Gastrocnemius medialis (tissue), 4 donors: Measurements from ENCODE around the gene TSPAN9.

Experiments used
- POLR2A ChIP-seq, 2 donors: fragments of 450-650 bp; IDR thresholded peaks; one replicate each; pipeline ENCODE4 v1.6.1; 2017; ENCODE audit warnings: antibody characterized with exemption in 2 of 2, mild to moderate bottlenecking in 2 of 2, moderate library complexity in 2 of 2
- TF ChIP-seq, protein P1 (sequence below), 5 experiments: fragments of 450-650 bp in 3 of 5; fragments of 200-600 bp in 2 of 5; sonication (generic) in 2 of 5; IDR thresholded peaks in 4 of 5; conservative IDR thresholded peaks in 1 of 5; 1 replicate in 4 of 5; 2 replicates in 1 of 5; pipeline ENCODE4 v1.5.1; 2016 to 2019; ENCODE audit warnings: antibody characterized with exemption in 5 of 5, mild to moderate bottlenecking in 3 of 5, moderate library complexity in 3 of 5

DNA sequence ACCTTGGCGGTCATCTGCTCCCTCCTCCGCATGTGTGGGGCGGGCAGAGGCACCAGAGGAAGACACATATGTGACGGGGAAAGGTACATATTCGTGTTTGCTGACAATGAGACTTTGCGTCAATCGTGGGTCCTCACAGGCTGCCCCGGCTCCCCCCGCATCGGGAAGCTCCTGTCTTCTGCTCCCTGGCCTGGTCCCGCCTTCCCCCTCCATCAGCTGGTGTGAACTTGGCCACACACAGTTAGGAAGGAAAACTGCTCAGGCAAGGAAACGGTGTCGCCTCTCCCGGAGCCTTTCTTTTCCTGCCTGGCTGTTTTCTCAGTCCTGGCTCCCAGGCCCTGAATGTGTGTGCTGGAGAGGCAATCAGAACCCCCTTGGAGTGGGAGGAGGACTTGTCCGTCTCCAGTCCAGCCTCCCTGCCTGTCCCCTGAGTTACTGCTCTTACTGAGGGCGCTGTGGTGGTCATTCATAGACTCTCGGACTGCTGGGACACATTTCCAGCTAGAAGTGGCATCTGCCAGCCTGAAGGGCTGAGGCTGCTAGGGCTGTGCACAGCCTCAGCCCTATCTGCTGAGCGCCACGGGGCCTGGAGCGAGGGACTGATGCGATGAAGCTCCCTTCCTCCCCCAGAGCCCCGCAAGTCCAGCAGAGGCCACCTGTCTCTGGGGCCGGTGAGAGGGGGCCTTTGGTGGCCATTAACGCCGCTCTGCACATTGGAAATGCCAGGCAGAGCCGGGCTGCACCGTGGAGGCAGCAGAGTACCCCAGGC lies 44.2 kb upstream of the TSPAN9 start:
- TF ChIP-seq, protein P1, sequence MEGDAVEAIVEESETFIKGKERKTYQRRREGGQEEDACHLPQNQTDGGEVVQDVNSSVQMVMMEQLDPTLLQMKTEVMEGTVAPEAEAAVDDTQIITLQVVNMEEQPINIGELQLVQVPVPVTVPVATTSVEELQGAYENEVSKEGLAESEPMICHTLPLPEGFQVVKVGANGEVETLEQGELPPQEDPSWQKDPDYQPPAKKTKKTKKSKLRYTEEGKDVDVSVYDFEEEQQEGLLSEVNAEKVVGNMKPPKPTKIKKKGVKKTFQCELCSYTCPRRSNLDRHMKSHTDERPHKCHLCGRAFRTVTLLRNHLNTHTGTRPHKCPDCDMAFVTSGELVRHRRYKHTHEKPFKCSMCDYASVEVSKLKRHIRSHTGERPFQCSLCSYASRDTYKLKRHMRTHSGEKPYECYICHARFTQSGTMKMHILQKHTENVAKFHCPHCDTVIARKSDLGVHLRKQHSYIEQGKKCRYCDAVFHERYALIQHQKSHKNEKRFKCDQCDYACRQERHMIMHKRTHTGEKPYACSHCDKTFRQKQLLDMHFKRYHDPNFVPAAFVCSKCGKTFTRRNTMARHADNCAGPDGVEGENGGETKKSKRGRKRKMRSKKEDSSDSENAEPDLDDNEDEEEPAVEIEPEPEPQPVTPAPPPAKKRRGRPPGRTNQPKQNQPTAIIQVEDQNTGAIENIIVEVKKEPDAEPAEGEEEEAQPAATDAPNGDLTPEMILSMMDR (IDR thresholded peaks at IDR 0.05 in 4 of 5, conservative IDR thresholded peaks at IDR 0.05 in 1 of 5), result no peak
- TF ChIP-seq POLR2A (IDR thresholded peaks at IDR 0.05), result no peak
